ENCODE results near the gene PSME1. TPM values are rescaled to one million over a fixed set of nuclear protein-coding genes. Genes with fewer than 3 reads are reported as not detected.

PSME1 gene
- total RNA-seq, 1 donor from 2014 or later = 517 TPM

- intact Hi-C loops (cut with micrococcal nuclease) = no loop called here
Observed at GRCh38 chr14:24164518-24164991, 28.6 kb downstream of the PSME1 start.

DNA sequence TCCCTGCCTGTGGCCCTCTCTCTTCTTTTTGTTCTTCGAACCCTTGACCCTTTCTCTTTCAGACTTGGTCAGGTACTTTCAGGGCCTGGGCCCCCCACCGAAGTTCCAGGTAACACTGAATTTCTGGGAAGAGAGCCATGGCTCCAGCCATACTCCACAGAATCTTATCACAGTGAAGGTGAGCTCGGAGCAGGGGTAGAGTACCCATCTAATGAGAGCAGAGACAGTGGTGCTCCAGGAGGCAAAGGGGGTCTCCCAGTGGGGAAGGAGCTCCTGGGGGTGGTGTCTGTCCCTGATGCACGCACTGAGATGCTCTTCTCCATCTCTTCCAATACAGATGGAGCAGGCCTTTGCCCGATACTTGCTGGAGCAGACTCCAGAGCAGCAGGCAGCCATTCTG, 29.8 kb downstream of the PSME1 start:
- intact Hi-C loops (cut with micrococcal nuclease) = no loop called here

- intact Hi-C loops (cut with micrococcal nuclease) = no loop called here
Observed at GRCh38 chr14:24167469-24168114, 31.6 kb downstream of the PSME1 start.

DNA sequence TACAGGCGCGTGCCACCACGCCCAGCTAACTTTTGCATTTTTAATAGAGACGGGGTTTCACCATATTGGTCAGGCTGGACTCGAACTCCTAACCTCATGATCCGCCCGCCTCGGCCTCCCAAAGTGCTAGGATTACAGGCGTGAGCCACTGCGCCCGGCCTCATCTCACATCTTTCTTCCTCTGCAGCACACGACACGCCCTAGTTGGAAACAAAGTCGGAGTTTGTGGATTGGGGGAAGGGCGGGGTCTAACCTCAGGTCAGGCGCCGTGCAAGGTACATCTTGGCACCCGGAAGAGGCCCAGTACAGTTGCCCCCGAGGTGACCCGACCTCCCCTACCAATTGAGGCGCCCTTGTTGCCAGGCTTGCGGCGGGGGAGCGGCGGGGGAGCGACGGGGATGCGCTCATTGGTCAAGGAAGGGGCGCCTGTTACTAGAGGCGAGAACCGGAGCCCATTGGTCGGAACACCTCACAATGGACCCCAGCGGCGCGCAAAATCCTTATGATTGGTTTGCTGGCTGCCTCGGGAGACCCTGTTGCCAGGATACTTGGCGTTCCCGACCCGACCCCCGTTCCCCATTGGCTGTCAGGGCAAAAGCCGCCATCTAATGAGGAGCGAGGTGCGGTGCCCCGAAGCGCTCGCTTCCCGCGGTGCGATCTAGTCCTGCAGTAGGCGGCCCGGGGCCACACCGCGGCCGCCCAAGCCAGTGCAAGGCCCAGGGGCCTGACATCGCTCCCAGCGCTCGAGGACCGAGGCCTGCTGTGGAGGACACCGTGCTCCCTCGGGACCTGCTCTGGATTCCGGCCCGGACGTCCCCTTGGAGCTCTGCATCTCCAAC, 35.6 kb downstream of the PSME1 start, which contains the start of gene REC8:
Gene REC8 (plus strand): TSS at position 659 of the 839 bp plus-strand sequence. CDS start 473 bp downstream, outside the sequence.
- intact Hi-C loops (cut with micrococcal nuclease) = no loop called here

- intact Hi-C loops (cut with micrococcal nuclease) = no loop called here
Observed at GRCh38 chr14:24172261-24172860, 36.4 kb downstream of the PSME1 start.

DNA sequence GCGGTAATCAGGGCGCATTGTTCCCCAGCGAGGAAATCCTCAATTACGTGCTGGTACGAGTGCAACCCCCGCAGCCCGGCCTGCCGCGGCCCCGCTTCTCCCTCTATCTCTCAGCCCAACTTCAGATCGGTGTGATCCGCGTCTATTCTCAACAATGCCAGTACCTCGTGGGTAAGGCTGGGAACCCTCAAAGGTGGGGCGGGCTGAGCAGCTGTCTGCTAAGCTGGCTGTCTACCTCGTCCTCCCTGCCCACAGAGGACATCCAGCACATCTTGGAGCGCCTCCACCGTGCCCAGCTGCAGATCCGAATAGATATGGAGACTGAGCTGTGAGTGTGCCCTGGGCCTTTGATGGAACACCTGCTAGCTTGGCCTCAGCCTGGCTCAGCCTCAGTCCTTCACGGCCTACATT, 36.9 kb downstream of the PSME1 start:
- intact Hi-C loops (cut with micrococcal nuclease) = no loop called here

- intact Hi-C loops (cut with micrococcal nuclease) = no loop called here
Observed at GRCh38 chr14:24176599-24176998, 40.6 kb downstream of the PSME1 start.

DNA sequence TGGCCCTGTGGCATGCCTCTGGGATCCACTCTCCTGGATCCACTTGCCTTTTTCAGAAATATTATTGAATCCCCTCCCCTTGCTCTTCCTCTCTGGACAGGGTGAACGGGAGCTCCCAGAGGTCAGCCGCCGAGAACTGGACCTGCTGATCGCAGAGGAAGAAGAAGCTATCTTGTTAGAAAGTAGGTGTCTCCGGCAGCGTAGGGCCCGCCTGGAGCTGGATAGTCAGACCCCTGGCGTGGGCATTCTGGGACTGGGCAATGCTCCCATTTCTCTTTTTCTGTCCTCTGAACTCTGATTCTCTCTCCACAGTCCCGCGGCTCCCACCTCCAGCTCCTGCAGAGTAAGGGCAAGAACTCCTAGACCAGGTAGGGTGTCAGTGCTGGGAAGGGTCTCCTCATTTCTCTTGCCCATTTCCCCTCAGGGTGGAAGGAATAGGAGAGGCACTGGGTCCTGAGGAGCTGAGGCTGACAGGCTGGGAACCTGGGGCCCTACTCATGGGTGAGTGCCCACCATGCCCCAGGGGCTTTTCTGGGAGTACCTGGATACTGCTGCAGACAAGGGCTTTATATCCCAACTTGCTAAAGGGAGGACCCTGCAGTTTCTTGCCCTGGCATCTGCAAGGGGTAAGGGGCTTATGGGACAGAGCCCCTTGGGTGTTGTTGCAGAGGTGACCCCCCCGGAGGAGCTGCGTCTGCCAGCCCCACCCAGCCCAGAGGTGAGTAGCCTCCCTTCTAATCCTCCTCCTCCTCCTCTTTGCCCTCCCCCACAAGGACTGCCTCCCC, 41.2 kb downstream of the PSME1 start:
- intact Hi-C loops (cut with micrococcal nuclease) = no loop called here

- intact Hi-C loops (cut with micrococcal nuclease) = no loop called here
Observed at GRCh38 chr14:24177891-24178290, 41.9 kb downstream of the PSME1 start.

- intact Hi-C loops (cut with micrococcal nuclease) = no loop called here
Observed at GRCh38 chr14:24178399-24179178, 42.6 kb downstream of the PSME1 start.

DNA sequence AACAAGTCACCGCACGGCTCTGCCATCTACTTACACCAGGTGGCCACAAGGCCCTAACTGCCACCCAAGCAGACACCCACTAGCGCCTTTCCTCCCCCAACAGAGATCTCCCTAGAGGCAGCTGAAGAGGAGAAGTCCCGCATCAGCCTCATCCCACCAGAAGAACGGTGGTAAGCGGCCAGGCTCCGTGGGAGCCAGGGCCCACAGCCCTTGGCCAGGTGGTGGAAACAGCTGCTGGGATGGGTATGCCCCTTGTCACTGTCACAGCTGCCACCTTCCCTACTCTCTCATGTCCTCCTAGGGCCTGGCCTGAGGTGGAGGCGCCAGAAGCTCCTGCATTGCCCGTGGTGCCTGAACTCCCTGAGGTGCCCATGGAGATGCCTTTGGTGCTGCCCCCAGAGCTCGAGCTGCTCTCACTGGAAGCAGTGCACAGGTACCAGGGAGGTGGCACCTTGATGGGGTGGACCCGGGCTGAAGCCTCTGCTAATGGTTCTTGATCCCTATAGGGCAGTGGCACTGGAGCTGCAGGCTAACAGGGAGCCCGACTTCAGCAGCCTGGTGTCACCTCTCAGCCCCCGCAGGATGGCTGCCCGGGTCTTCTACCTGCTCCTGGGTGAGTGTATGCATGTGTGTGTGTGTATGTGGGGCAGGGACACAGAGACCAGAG, 43.4 kb downstream of the PSME1 start:
- intact Hi-C loops (cut with micrococcal nuclease) = no loop called here

GRCh38 chr14:24179961-24180796, 44.2 kb downstream of the PSME1 start:
- intact Hi-C loops (cut with micrococcal nuclease) = no loop called here

DNA sequence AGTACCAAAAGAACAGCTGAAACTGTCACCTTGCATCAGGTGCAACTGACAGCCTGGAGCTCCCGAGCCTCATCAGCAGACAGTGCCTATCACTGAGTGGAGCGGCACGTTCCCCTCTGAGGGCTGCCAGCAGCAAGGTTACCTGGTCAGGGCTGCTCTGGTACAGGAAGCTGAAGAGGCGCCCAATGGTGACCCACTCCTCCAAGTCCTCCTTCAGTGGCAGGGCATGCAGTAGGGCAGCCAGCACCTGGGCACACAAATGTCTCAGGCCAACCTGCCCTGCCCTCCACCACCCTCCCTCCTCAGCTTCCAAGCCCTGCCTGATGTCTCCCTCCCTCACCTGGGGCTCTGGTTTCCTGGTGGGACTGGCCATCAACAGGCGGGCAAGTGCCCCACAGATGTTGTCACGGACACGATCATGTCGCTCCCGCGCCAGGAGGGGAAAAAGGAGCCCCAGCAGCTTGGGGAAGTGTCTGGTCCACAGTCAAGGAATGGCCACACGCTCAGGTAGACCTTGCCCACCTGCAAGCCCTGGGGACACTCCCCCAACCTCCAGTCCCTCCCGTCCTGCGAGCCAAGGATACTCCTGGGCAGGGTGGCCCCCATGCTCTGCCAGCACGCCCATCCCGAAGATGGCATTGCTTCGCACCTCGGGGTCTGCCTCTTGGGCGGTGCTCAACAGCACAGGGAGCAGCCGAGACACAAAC, 45.5 kb downstream of the PSME1 start:
- intact Hi-C loops (cut with micrococcal nuclease) = no loop called here

DNA sequence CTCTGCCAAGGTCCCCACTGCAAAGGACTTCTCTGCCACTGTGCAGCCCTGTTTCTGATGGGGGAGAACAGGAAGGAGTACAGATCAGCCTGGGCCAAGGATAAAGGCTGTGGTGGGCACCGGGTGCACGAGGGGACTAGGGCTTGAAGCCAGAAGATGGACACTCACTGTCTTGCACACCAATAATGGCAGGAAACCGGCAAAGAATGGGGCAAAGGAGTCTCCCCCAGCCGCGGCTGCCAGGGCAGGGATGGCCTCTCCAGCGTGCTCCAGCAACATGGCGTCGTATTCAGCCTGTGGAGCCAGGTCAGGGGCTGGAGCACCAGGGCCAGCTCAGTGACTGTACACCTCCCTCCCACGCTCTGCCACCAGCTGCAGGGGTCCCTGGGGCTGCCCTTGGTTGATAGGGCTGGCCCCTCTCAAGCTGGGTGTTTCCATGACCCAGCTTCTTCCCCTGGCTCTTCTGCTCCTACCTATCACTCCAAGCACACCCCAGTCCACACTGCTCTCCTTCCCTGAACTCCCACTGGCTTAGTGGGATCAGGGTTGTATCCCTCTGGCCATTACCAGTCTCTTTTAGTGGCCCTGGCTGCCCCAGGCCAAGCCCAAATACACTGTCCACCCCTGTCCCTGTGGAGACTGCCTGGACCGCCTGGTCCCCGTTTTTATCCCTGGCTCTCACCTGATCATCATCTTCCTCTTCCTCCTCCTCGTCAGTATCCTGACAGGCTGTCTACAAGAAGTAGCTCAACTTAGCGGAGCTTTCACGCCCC, 46.3 kb downstream of the PSME1 start:
- intact Hi-C loops (cut with micrococcal nuclease) = no loop called here

DNA sequence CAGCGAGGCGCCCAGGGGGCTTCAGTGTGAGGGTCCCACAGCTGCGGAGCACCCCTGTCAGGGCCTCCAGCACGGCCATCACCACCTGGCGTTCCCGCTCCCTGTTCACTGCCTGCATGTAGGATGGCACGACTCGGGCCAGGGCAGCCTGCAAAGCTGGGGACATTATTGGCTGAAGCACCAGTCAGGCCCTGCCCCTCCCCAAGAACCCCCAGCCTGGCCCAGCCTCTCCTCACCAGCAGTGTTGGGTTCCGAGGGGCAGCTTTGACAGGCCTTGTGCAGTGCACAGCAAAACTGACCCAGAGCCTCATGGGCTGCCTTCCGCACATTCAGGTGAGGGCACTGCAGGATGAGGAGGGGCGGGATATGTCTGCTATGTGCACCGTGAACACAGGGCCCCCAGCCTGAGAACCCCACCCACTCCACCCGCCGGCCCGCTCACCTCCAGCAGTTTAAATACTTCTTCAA, 47.1 kb downstream of the PSME1 start:
- intact Hi-C loops (cut with micrococcal nuclease) = no loop called here

DNA sequence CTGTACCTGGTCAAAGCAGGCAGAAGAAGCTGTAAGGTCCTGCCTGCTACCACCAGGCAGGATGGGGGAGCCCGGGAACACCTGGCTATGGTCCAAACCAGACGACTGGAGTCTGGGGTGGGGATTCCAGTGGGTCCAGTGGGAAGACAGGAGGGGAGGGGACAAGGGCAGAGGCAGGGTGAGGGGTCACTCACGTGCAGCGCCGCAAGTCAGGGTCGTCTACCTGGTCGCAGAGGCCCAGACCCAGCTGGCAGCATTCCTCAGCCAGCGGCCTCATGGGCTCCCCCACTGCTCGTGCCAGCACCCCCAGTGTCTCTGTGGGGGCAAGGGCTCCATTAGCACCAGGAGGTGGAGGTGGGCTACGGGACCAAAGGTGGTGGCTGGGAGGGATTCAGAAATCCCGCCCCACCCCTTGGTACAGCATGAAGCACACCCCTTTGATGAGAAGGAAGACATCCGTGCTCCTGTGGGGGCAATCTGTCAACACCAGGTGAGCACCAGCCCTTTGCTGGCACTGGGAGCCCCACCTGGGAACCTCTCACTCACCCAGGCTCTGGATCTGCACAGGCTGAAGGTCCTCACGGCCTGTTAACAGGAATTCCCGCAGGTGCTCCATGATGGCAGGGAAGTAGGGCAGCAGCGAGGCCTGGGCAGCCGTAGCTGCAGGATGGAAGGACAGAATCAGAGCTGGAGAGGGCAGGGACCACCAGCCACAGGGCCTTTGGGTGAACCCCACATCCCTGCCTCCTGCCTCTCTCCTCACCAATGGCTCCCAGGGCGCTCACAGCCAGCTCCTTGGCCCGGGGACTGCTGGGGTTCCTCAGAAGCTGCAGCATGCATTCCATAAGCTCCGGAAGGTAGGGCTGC, 48.3 kb downstream of the PSME1 start:
- intact Hi-C loops (cut with micrococcal nuclease) = no loop called here

- intact Hi-C loops (cut with micrococcal nuclease) = no loop called here
Observed at GRCh38 chr14:24185026-24185425, 49.0 kb downstream of the PSME1 start.

Data from T-helper 2 cell treated with Interferon-gamma antibody and Interleukin-4, amounts not matched to agents 100 ng/mL and 5 ng/mL, for 36 hours (primary cell).